ENCODE measurements around the gene RBP4.

The RBP4 gene

GRCh38 chr10:93601774-93602162, 733 bp upstream of the RBP4 start:
- no peaks in the 10 kb centered on the region for H3K36me3 Mint-ChIP-seq
- no peaks in the 10 kb centered on the region for H3K4me1 Mint-ChIP-seq
- ATAC-seq: no peak
- no peaks in the 10 kb centered on the region for H3K9me3 Mint-ChIP-seq
- H3K27me3 Mint-ChIP-seq: peaks cover 49% of the 10 kb centered on the region
- no peak overlapping the region for H3K4me3 Mint-ChIP-seq
- no peak overlapping the region for H3K27ac Mint-ChIP-seq

GRCh38 chr10:93600446-93601145, 439 bp downstream of the RBP4 start:
- Mint-ChIP-seq H3K27me3 (peaks cover 39% of the 10 kb centered on the region), H3K36me3 (no peaks in the 10 kb centered on the region), H3K4me3 (no peak overlapping the region), H3K27ac (no peak overlapping the region), H3K9me3 (no peaks in the 10 kb centered on the region), H3K4me1 (no peaks in the 10 kb centered on the region)
- no peak for ATAC-seq

- no peaks in the 10 kb centered on the region for H3K4me1 Mint-ChIP-seq
- peaks cover 39% of the 10 kb centered on the region for H3K27me3 Mint-ChIP-seq
- H3K27ac Mint-ChIP-seq: no peak overlapping the region
- ATAC-seq: no peak
- H3K9me3 Mint-ChIP-seq: no peaks in the 10 kb centered on the region
- H3K36me3 Mint-ChIP-seq: no peaks in the 10 kb centered on the region
- H3K4me3 Mint-ChIP-seq: no peak overlapping the region
These were observed 1.3 kb downstream of the RBP4 start for GRCh38 chr10:93599778-93600177.

GRCh38 chr10:93599335-93599734, 1.7 kb downstream of the RBP4 start:
- H3K4me3 Mint-ChIP-seq: no peak overlapping the region
- H3K27ac Mint-ChIP-seq: no peak overlapping the region
- H3K9me3 Mint-ChIP-seq: no peaks in the 10 kb centered on the region
- no peaks in the 10 kb centered on the region for H3K4me1 Mint-ChIP-seq
- ATAC-seq: no peak
- peaks cover 37% of the 10 kb centered on the region for H3K27me3 Mint-ChIP-seq
- H3K36me3 Mint-ChIP-seq: no peaks in the 10 kb centered on the region

GRCh38 chr10:93598157-93598556, 2.9 kb downstream of the RBP4 start:
- Mint-ChIP-seq H3K27me3 (peaks cover 28% of the 10 kb centered on the region), H3K4me3 (no peak overlapping the region), H3K36me3 (no peaks in the 10 kb centered on the region), H3K9me3 (no peaks in the 10 kb centered on the region), H3K4me1 (no peaks in the 10 kb centered on the region), H3K27ac (no peak overlapping the region)
- no peak for ATAC-seq

- H3K27me3 Mint-ChIP-seq: peaks cover 21% of the 10 kb centered on the region
- H3K9me3 Mint-ChIP-seq: no peaks in the 10 kb centered on the region
- no peak overlapping the region for H3K27ac Mint-ChIP-seq
- no peaks in the 10 kb centered on the region for H3K4me1 Mint-ChIP-seq
- ATAC-seq: no peak
- no peaks in the 10 kb centered on the region for H3K36me3 Mint-ChIP-seq
- H3K4me3 Mint-ChIP-seq: no peak overlapping the region
These were observed 3.9 kb downstream of the RBP4 start for GRCh38 chr10:93597075-93597599.

DNA sequence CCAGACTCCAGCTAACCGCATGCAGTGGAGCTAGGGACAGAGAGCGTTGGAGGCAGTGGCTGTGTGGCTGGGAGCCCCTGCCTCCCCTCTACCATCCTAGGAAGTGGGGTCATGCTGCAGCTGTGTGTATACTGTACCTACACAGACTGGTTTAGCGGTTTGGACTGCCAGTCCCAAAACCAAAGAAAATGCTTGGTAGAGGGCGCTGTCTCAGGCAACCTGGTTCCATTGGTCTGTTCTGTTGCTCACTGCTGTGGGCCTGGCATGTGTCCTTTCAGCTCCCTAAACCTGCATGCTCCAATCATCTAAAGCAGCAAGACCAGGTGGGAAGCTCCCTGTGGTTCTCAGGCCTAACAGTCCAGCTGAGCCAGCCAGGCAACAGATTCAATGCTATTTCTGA, 4.5 kb downstream of the RBP4 start:
- Mint-ChIP-seq H3K4me1 (no peaks in the 10 kb centered on the region), H3K27ac (no peak overlapping the region), H3K9me3 (no peaks in the 10 kb centered on the region), H3K4me3 (no peak overlapping the region), H3K27me3 (peaks cover 15% of the 10 kb centered on the region), H3K36me3 (no peaks in the 10 kb centered on the region)
- ATAC-seq: no peak

DNA sequence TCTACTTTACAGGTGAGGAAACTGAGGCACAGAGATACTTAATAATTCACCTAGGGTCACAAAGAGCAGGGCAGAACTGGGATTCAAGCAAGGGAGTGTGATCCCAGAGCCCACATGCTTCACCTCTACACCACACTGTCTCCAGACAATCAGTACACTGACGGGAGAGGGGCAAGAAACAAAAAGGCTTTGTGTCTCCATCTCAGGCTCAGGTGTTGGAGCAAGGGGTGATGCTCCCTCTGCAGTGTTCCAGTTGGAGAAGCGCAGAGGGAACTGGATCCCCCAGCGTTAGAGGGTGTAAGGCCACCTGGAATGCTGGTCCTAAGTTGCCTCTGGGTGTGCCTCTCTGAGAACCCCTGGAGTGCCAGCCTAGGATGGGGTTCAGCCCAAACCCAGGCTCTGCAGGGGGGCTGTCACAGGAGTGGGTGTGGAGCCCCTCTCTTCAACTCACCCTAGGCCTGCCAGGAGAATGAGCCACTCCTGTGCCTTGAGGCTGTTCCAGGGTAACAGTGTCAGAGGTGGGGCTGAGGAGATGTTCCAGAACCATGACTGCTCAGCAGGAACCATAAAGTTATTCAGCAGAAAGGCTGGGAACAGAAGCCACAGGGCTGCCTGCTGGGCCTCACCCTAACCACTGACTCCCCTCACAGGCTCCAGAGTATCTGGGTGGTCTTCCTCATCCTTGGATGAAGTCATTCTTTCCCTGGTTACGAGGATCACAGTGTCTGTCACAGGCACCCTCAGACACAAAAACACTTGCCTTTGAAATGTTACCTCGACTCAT, 5.5 kb downstream of the RBP4 start:
- no peak for ATAC-seq
- no peak overlapping the region for H3K27ac Mint-ChIP-seq
- no peaks in the 10 kb centered on the region for H3K9me3 Mint-ChIP-seq
- no peaks in the 10 kb centered on the region for H3K36me3 Mint-ChIP-seq
- H3K4me1 Mint-ChIP-seq: no peaks in the 10 kb centered on the region
- no peak overlapping the region for H3K4me3 Mint-ChIP-seq
- H3K27me3 Mint-ChIP-seq: peaks cover 12% of the 10 kb centered on the region

GRCh38 chr10:93594518-93594917, 6.5 kb downstream of the RBP4 start:
- ATAC-seq: no peak
- Mint-ChIP-seq H3K36me3 (no peaks in the 10 kb centered on the region), H3K27ac (no peak overlapping the region), H3K9me3 (no peaks in the 10 kb centered on the region), H3K27me3 (peaks cover 3% of the 10 kb centered on the region), H3K4me3 (no peak overlapping the region), H3K4me1 (no peaks in the 10 kb centered on the region)

DNA sequence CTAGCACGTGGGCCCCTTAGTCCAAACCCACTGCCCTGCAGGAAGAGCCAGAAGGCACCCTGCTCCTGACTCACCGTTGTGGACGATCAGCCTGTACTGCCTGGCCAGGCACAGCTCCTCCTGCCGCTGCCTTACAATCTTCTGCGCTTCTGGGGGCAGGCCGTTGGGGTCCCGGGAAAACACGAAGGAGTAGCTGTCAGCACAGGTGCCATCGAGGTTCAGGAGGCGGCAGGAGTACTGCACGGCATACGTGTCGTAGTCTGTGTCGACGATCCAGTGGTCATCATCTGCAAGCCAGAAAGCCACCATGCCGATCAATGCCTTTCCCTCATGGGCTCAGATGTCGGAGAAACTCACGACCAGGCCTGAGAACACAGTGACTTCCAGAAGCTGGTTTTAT, 7.3 kb downstream of the RBP4 start:
- no peaks in the 10 kb centered on the region for H3K9me3 Mint-ChIP-seq
- peaks cover 9% of the 10 kb centered on the region for H3K27me3 Mint-ChIP-seq
- no peak overlapping the region for H3K27ac Mint-ChIP-seq
- H3K4me1 Mint-ChIP-seq: no peaks in the 10 kb centered on the region
- no peak overlapping the region for H3K4me3 Mint-ChIP-seq
- no peak for ATAC-seq
- no peaks in the 10 kb centered on the region for H3K36me3 Mint-ChIP-seq

DNA sequence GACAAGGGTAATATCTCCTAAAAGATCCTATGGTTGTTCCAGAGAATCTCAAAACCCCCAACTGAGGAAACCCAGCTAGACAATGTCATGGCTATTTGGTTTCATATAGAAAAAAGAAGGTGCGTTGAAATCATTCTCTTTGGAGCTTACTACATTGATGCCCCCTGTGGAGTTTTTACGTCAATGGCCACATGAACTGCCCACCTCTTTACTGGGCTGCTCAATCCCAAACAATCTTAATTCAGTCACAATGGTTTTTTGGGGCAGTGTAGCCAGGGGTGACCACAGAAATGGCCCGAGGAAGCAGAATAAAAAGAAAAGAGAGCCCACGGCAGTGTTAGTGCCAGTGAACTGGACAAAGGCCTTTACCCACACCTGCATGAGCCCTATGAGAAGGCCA, 7.8 kb downstream of the RBP4 start:
- H3K9me3 Mint-ChIP-seq: no peaks in the 10 kb centered on the region
- H3K27me3 Mint-ChIP-seq: peaks cover 13% of the 10 kb centered on the region
- ATAC-seq: no peak
- no peaks in the 10 kb centered on the region for H3K4me1 Mint-ChIP-seq
- H3K4me3 Mint-ChIP-seq: no peak overlapping the region
- H3K36me3 Mint-ChIP-seq: no peaks in the 10 kb centered on the region
- H3K27ac Mint-ChIP-seq: no peak overlapping the region

DNA sequence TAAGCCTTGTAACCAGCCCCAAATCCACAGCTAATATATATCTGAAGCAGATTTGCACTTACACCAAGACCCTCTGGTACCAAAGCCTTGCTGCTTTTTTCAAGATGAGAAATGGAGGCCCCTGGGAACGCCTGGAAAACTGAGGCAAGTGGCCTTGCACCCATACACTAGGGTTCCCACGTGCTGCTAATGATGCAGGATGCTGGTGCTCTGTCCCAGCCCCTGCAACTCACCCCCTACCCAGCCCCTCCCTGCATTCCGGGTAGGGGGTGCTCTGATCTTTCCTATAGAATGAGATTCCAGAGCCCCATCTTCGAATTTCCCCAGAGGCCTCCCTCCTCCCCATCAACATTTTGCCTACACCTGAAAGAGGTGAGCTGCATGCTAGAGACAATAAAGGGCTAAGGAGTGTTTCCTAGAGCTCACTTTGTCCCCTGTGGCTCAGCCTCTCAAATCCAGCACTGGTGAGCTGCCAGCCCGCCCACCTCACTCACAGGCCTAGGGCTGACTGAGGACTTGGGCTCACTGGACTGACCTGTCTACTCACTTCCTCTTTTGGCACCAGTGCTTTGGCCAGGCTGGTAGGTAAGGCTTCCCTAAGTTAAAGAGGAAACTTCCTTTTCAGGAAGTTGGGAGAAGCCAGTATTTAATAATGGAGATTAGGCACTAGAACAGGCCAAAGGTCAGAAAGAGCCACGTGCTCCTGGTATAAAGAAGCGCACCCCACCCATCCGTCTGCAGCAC, 9.8 kb downstream of the RBP4 start:
- Mint-ChIP-seq H3K27ac (no peak overlapping the region), H3K9me3 (no peaks in the 10 kb centered on the region), H3K4me1 (no peaks in the 10 kb centered on the region), H3K36me3 (no peaks in the 10 kb centered on the region), H3K4me3 (no peak overlapping the region), H3K27me3 (peaks cover 13% of the 10 kb centered on the region)
- no peak for ATAC-seq

- Mint-ChIP-seq H3K27ac (no peak overlapping the region), H3K9me3 (no peaks in the 10 kb centered on the region), H3K27me3 (peaks cover 13% of the 10 kb centered on the region), H3K4me1 (no peaks in the 10 kb centered on the region), H3K36me3 (no peaks in the 10 kb centered on the region), H3K4me3 (no peak overlapping the region)
- ATAC-seq: no peak
These were observed 10.4 kb downstream of the RBP4 start for GRCh38 chr10:93590638-93591037.

- Mint-ChIP-seq H3K36me3 (no peaks in the 10 kb centered on the region), H3K27ac (no peak overlapping the region), H3K4me1 (no peaks in the 10 kb centered on the region), H3K27me3 (peaks cover 13% of the 10 kb centered on the region), H3K9me3 (no peaks in the 10 kb centered on the region), H3K4me3 (no peak overlapping the region)
- ATAC-seq: no peak
These were observed 11.1 kb downstream of the RBP4 start for GRCh38 chr10:93589648-93590562.

- H3K27me3 Mint-ChIP-seq: peaks cover 24% of the 10 kb centered on the region
- peaks cover 5% of the 10 kb centered on the region for H3K36me3 Mint-ChIP-seq
- no peak overlapping the region for H3K4me3 Mint-ChIP-seq
- no peak for ATAC-seq
- no peaks in the 10 kb centered on the region for H3K4me1 Mint-ChIP-seq
- peaks cover 5% of the 10 kb centered on the region for H3K9me3 Mint-ChIP-seq
- no peak overlapping the region for H3K27ac Mint-ChIP-seq
These were observed 16.6 kb downstream of the RBP4 start for GRCh38 chr10:93584445-93584844.

All from stimulated activated memory B cell treated with anti-CD40 and anti-IgM and Interleukin-4, amounts not matched to agents 10 μg/mL and 1 μg/mL and 100 μg/mL, for 72 hours (primary cell).